Activated CD4-positive, alpha-beta T cell treated with anti-CD3 and anti-CD28 coated beads, Interleukin-10, Interleukin-2, amounts not matched to agents 100 ng/mL and 50 ng/mL, durations not matched to agents 16 hours and 8 hours (primary cell): ENCODE data around the gene FYN.
A peak's percentile ranks its signal among the peaks of the same experiment; 100 is the strongest.

ENCODE experiments used
- DNase-seq: peaks from one replicate; pipeline ENCODE4 v3.0.0-alpha.2; 2020

FYN gene

GRCh38 chr6:111806165-111806547 lies 67.1 kb downstream of the FYN start:
- DNase-seq = no peak

GRCh38 chr6:111805511-111806164 lies 67.6 kb downstream of the FYN start:
- DNase-seq = peak; percentile 87

GRCh38 chr6:111804627-111805235 lies 68.5 kb downstream of the FYN start:
- DNase-seq = peak; percentile 86

GRCh38 chr6:111803804-111804203 lies 69.4 kb downstream of the FYN start:
- DNase-seq = no peak

GRCh38 chr6:111803371-111803770 lies 69.9 kb downstream of the FYN start:
- no peak for DNase-seq

- DNase-seq = no peak
Observed at GRCh38 chr6:111802720-111803330, 70.4 kb downstream of the FYN start.

GRCh38 chr6:111802015-111802414 lies 71.2 kb downstream of the FYN start:
- no peak for DNase-seq

GRCh38 chr6:111800821-111801220 lies 72.4 kb downstream of the FYN start:
- DNase-seq = no peak

GRCh38 chr6:111800259-111800765 lies 72.9 kb downstream of the FYN start:
- DNase-seq = no peak

GRCh38 chr6:111799576-111800258 lies 73.5 kb downstream of the FYN start:
- DNase-seq = no peak

GRCh38 chr6:111798281-111798725 lies 74.9 kb downstream of the FYN start:
- no peak for DNase-seq

- DNase-seq = no peak
Observed at GRCh38 chr6:111796310-111796918, 76.8 kb downstream of the FYN start.

- no peak for DNase-seq
Observed at GRCh38 chr6:111795558-111795957, 77.7 kb downstream of the FYN start.

GRCh38 chr6:111794727-111795452 lies 78.4 kb downstream of the FYN start:
- peak; percentile 76 for DNase-seq

GRCh38 chr6:111794300-111794699 lies 79.0 kb downstream of the FYN start:
- DNase-seq = no peak

- peak; percentile 82 for DNase-seq
Observed at GRCh38 chr6:111793711-111794111, 79.5 kb downstream of the FYN start.

GRCh38 chr6:111792914-111793700 lies 80.1 kb downstream of the FYN start:
- no peak for DNase-seq

- DNase-seq = no peak
Observed at GRCh38 chr6:111792241-111792640, 81.0 kb downstream of the FYN start.

GRCh38 chr6:111791415-111791814 lies 81.8 kb downstream of the FYN start:
- no peak for DNase-seq

- DNase-seq = no peak
Observed at GRCh38 chr6:111789598-111789997, 83.7 kb downstream of the FYN start.
